ENCODE results near the gene VMP1.
"Not testable (repeated sequence)": the region's sequence is repeated elsewhere in the genome, so short reads cannot be mapped to it uniquely, and the experiment has no call there.

Gene VMP1

GRCh38 chr17:59842901-59843652, 135.6 kb downstream of the VMP1 start:
- DNase-seq = no peak

GRCh38 chr17:59844884-59845594, 137.6 kb downstream of the VMP1 start:
- no peak for DNase-seq

GRCh38 chr17:59845595-59846393, 138.3 kb downstream of the VMP1 start:
- no peak for DNase-seq

GRCh38 chr17:59846394-59847165, 139.1 kb downstream of the VMP1 start:
- DNase-seq = no peak

GRCh38 chr17:59848385-59848668, 140.9 kb downstream of the VMP1 start:
- no peak for DNase-seq

GRCh38 chr17:59848778-59849177, 141.3 kb downstream of the VMP1 start:
- no peak for DNase-seq

- DNase-seq = not testable (repeated sequence)
These were observed 142.9 kb downstream of the VMP1 start for GRCh38 chr17:59850311-59850710.

GRCh38 chr17:59851439-59852375, 144.3 kb downstream of the VMP1 start:
- DNase-seq = no peak

GRCh38 chr17:59852847-59853167, 145.4 kb downstream of the VMP1 start:
- not testable (repeated sequence) for DNase-seq

GRCh38 chr17:59853168-59853918, 145.9 kb downstream of the VMP1 start:
- no peak for DNase-seq

- not testable (repeated sequence) for DNase-seq
These were observed 146.7 kb downstream of the VMP1 start for GRCh38 chr17:59853919-59854729.

GRCh38 chr17:59856859-59857794, 149.7 kb downstream of the VMP1 start:
- DNase-seq = no peak

GRCh38 chr17:59858167-59858816, 150.8 kb downstream of the VMP1 start:
- no peak for DNase-seq

- no peak for DNase-seq
These were observed 151.5 kb downstream of the VMP1 start for GRCh38 chr17:59858932-59859331.

- DNase-seq = no peak
These were observed 152.1 kb downstream of the VMP1 start for GRCh38 chr17:59859444-59860025.

- DNase-seq = no peak
These were observed 156.2 kb downstream of the VMP1 start for GRCh38 chr17:59863616-59864015.

GRCh38 chr17:59869941-59870218, 162.4 kb downstream of the VMP1 start:
- DNase-seq = no peak

- DNase-seq = no peak
These were observed 163.0 kb downstream of the VMP1 start for GRCh38 chr17:59870482-59870881.

- no peak for DNase-seq
These were observed 164.9 kb downstream of the VMP1 start for GRCh38 chr17:59872351-59872750.
